ENCODE data around the gene CGRRF1. TPM values are rescaled to one million over a fixed set of nuclear protein-coding genes. Genes with fewer than 3 reads are reported as not detected.

Gene CGRRF1
- total RNA-seq, 1 donor from 2014 or later, result 16.6 TPM

DNA sequence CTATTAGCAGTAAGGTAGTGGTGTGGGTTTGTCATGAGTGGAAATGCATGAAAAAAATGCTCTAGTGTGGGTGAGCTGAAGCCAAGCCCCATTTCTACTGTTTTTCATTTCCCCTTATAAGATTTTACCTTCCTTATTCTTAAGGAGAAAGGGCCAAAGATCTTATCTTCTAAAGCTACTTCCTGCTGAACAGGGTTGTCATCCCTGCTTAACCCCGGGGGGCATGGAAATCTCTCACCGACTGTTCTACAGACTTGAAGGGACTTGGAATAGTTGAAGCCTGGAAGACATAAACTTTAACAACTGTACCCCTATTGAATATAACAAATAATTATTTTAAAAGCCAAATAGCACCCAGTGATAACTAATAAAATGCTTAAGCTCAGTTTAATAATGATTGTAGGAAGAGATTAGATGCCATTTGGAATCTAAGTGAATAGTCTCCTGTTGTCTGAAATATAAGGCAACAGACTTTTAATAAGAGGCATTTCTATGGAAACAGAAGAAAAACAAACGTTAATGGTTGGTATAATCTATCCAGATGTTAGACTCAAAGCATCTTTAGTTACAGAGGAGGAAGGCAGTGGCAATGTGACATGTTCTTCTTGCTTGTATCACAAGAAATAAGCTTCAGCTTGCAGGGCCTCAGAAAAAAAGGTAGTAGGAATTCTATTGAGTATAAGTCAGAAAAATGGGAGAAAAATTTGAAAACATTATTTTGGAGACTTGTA, 19.1 kb upstream of the CGRRF1 start:
- H3K4me2 ChIP-seq (ENCODE audit: low read length), result no peak overlapping the region
- no peaks in the 10 kb centered on the region for H3K27me3 ChIP-seq (ENCODE audit: insufficient read depth, low read length)
- FAIRE-seq, result no peak
- H3K9ac ChIP-seq (ENCODE audit: low read length), result no peak overlapping the region
- TF ChIP-seq, protein P1, sequence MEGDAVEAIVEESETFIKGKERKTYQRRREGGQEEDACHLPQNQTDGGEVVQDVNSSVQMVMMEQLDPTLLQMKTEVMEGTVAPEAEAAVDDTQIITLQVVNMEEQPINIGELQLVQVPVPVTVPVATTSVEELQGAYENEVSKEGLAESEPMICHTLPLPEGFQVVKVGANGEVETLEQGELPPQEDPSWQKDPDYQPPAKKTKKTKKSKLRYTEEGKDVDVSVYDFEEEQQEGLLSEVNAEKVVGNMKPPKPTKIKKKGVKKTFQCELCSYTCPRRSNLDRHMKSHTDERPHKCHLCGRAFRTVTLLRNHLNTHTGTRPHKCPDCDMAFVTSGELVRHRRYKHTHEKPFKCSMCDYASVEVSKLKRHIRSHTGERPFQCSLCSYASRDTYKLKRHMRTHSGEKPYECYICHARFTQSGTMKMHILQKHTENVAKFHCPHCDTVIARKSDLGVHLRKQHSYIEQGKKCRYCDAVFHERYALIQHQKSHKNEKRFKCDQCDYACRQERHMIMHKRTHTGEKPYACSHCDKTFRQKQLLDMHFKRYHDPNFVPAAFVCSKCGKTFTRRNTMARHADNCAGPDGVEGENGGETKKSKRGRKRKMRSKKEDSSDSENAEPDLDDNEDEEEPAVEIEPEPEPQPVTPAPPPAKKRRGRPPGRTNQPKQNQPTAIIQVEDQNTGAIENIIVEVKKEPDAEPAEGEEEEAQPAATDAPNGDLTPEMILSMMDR (IDR thresholded peaks at IDR 0.05; ENCODE audit: insufficient read depth, low read depth, low read length), result no peak
- TF ChIP-seq EZH2 (IDR thresholded peaks at IDR 0.05; ENCODE audit: insufficient read depth, low read length), result no peak
- H3K27ac Mint-ChIP-seq (ENCODE audit: unreplicated experiment), result no peak overlapping the region
- H3K27me3 Mint-ChIP-seq (ENCODE audit: low read depth, unreplicated experiment), result no peaks in the 10 kb centered on the region
- no peak overlapping the region for H3K4me3 ChIP-seq (ENCODE audit: insufficient read depth, low read depth, low read length)
- peaks cover 13% of the 10 kb centered on the region for H3K4me1 Mint-ChIP-seq (ENCODE audit: low read depth, unreplicated experiment)
- peaks cover under 1% of the 10 kb centered on the region for H3K36me3 Mint-ChIP-seq (ENCODE audit: low read depth, unreplicated experiment)
- no peak for DNase-seq (ENCODE audit: low read depth)
- H3K4me1 ChIP-seq (ENCODE audit: insufficient read depth, low read length), result peaks cover 16% of the 10 kb centered on the region
- H3K79me2 ChIP-seq (ENCODE audit: insufficient read depth, low read length), result peaks cover 37% of the 10 kb centered on the region
- H3K36me3 ChIP-seq (ENCODE audit: insufficient read depth, low read length), result no peaks in the 10 kb centered on the region
- no peak overlapping the region for H2AFZ ChIP-seq (ENCODE audit: low read depth, low read length)
- no peak overlapping the region for H3K27ac ChIP-seq (ENCODE audit: low read depth, low read length)
- H3K4me3 Mint-ChIP-seq (ENCODE audit: unreplicated experiment), result peak overlapping the region; percentile 89
- H4K20me1 ChIP-seq (ENCODE audit: insufficient read depth, low read length), result peaks cover 9% of the 10 kb centered on the region
- no peaks in the 10 kb centered on the region for H3K9me3 Mint-ChIP-seq (ENCODE audit: unreplicated experiment)
- H3K9me3 ChIP-seq (ENCODE audit: insufficient read depth, low read depth, low read length), result no peaks in the 10 kb centered on the region

- no peak overlapping the region for H3K4me3 Mint-ChIP-seq (ENCODE audit: unreplicated experiment)
- no peak overlapping the region for H3K27ac Mint-ChIP-seq (ENCODE audit: unreplicated experiment)
- peaks cover 7% of the 10 kb centered on the region for H3K4me1 Mint-ChIP-seq (ENCODE audit: low read depth, unreplicated experiment)
- no peaks in the 10 kb centered on the region for H4K20me1 ChIP-seq (ENCODE audit: insufficient read depth, low read length)
- no peaks in the 10 kb centered on the region for H3K9me3 Mint-ChIP-seq (ENCODE audit: unreplicated experiment)
- H3K27me3 ChIP-seq (ENCODE audit: insufficient read depth, low read length), result no peaks in the 10 kb centered on the region
- no peak overlapping the region for H3K4me3 ChIP-seq (ENCODE audit: insufficient read depth, low read depth, low read length)
- no peaks in the 10 kb centered on the region for H3K9me3 ChIP-seq (ENCODE audit: insufficient read depth, low read depth, low read length)
- peaks cover 12% of the 10 kb centered on the region for H3K79me2 ChIP-seq (ENCODE audit: insufficient read depth, low read length)
- DNase-seq (ENCODE audit: low read depth) (no peak), FAIRE-seq (no peak)
- no peak overlapping the region for H3K27ac ChIP-seq (ENCODE audit: low read depth, low read length)
- no peak overlapping the region for H3K4me2 ChIP-seq (ENCODE audit: low read length)
- no peaks in the 10 kb centered on the region for H3K27me3 Mint-ChIP-seq (ENCODE audit: low read depth, unreplicated experiment)
- peaks cover 5% of the 10 kb centered on the region for H3K4me1 ChIP-seq (ENCODE audit: insufficient read depth, low read length)
- H3K36me3 ChIP-seq (ENCODE audit: insufficient read depth, low read length), result no peaks in the 10 kb centered on the region
- H2AFZ ChIP-seq (ENCODE audit: low read depth, low read length), result no peak overlapping the region
- H3K36me3 Mint-ChIP-seq (ENCODE audit: low read depth, unreplicated experiment), result no peaks in the 10 kb centered on the region
- TF ChIP-seq, protein P1 (IDR thresholded peaks at IDR 0.05; ENCODE audit: insufficient read depth, low read depth, low read length), result no peak
- no peak for TF ChIP-seq EZH2 (IDR thresholded peaks at IDR 0.05; ENCODE audit: insufficient read depth, low read length)
- no peak overlapping the region for H3K9ac ChIP-seq (ENCODE audit: low read length)
These were observed 16.4 kb upstream of the CGRRF1 start for GRCh38 chr14:54493293-54493692.

- H3K4me1 ChIP-seq (ENCODE audit: insufficient read depth, low read length), result no peaks in the 10 kb centered on the region
- H3K36me3 ChIP-seq (ENCODE audit: insufficient read depth, low read length), result no peaks in the 10 kb centered on the region
- H3K27ac ChIP-seq (ENCODE audit: low read depth, low read length), result no peak overlapping the region
- H3K27ac Mint-ChIP-seq (ENCODE audit: unreplicated experiment), result no peak overlapping the region
- H3K27me3 Mint-ChIP-seq (ENCODE audit: low read depth, unreplicated experiment), result peaks cover 2% of the 10 kb centered on the region
- H3K9me3 Mint-ChIP-seq (ENCODE audit: unreplicated experiment), result no peaks in the 10 kb centered on the region
- DNase-seq (ENCODE audit: low read depth) (no peak), FAIRE-seq (no peak)
- H3K79me2 ChIP-seq (ENCODE audit: insufficient read depth, low read length), result no peaks in the 10 kb centered on the region
- H3K9me3 ChIP-seq (ENCODE audit: insufficient read depth, low read depth, low read length), result no peaks in the 10 kb centered on the region
- H3K9ac ChIP-seq (ENCODE audit: low read length), result no peak overlapping the region
- peaks cover 4% of the 10 kb centered on the region for H3K4me1 Mint-ChIP-seq (ENCODE audit: low read depth, unreplicated experiment)
- no peaks in the 10 kb centered on the region for H3K27me3 ChIP-seq (ENCODE audit: insufficient read depth, low read length)
- TF ChIP-seq EZH2 (IDR thresholded peaks at IDR 0.05; ENCODE audit: insufficient read depth, low read length), result no peak
- TF ChIP-seq, protein P1 (IDR thresholded peaks at IDR 0.05; ENCODE audit: insufficient read depth, low read depth, low read length), result no peak
- no peak overlapping the region for H3K4me2 ChIP-seq (ENCODE audit: low read length)
- no peaks in the 10 kb centered on the region for H3K36me3 Mint-ChIP-seq (ENCODE audit: low read depth, unreplicated experiment)
- no peaks in the 10 kb centered on the region for H4K20me1 ChIP-seq (ENCODE audit: insufficient read depth, low read length)
- H3K4me3 Mint-ChIP-seq (ENCODE audit: unreplicated experiment), result no peak overlapping the region
- no peak overlapping the region for H3K4me3 ChIP-seq (ENCODE audit: insufficient read depth, low read depth, low read length)
- no peak overlapping the region for H2AFZ ChIP-seq (ENCODE audit: low read depth, low read length)
These were observed 12.5 kb upstream of the CGRRF1 start for GRCh38 chr14:54497224-54497623.

All from astrocyte (in vitro differentiated cells and primary cell).